Epidermal melanocyte (primary cell): ENCODE data around the gene RBM17.
A peak's percentile ranks its signal among the peaks of the same experiment; 100 is the strongest.
"Not testable (repeated sequence)": the region's sequence is repeated elsewhere in the genome, so short reads cannot be mapped to it uniquely, and the experiment has no call there.

Source experiments
- DNase-seq: peaks from one replicate; pipeline ENCODE4 v3.0.0; 2011; ENCODE audit warnings: low spot score; ENCODE audit not compliant: insufficient read length

Gene RBM17

DNA sequence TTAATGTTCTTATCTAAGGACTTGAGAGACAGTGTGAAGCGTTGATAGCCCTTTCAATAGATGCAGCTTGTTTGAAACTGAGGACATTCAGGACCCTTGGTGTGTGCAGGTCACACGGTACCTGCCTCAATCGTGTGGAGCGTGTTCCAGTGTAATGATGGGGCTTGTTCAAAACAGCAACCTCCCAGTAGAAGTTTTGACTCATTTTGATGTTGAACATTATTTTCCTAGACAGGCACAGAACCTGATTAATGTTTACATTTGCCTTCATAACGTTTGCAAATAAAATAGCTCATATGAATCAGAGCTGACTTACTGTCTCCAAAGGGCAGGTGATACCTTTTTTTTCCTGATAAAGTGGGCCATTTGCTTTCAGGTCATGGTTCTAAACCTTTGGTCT lies 21.3 kb downstream of the RBM17 start:
- no peak for DNase-seq

GRCh38 chr10:6112893-6113292 lies 24.1 kb downstream of the RBM17 start:
- DNase-seq, result no peak

- DNase-seq, result no peak
Observed at GRCh38 chr10:6114299-6114698, 25.5 kb downstream of the RBM17 start.

DNA sequence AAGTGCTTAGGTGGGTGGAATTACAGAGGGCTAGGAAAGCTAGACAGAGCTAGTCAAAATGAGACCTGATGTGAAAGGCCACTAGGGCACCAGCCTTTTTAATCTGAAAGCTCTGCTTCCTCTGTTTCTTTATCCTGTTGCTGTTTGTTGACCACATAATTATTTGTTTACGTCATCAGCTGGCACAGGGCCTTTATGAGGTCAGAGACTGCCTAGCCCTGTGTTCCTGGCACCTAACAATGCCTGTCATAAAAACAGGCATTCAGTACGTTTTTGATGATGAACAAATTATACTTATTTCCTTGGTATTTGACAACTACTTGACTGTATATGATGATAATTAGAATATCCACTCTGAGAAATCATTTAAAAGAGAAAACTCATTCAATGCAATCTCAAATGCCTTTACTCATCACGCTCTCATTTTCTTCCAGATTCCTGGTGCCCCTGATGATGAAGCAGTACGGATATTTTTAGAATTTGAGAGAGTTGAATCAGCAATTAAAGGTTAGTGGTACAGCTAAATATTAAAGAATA lies 26.0 kb downstream of the RBM17 start:
- DNase-seq, result no peak

- no peak for DNase-seq
Observed at GRCh38 chr10:6115411-6115810, 26.6 kb downstream of the RBM17 start.

DNA sequence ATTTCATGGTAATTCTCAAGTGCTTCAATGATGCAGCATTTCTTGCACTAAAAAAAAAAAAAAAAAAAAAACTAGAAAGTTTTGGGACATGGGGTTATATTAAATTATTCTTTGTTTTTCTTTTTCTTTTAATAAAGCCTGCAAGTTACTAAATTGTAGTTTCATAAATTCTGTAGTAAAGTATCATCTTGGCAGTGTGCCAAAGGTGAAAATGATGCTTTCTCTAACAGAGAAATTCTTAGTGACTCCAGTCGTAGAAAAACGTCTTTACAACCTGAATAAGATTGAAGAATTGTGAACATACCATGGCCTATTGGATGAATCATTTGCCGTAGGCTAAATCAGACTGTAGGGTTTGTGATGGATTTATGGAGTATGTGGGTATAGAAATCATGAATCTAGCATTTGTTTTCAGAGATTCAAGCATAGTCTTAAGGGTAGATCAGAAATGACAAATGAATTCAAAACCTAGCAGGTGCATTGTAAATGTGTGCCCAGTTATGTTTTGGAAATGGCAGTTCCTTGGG lies 27.1 kb downstream of the RBM17 start:
- no peak for DNase-seq

- no peak for DNase-seq
Observed at GRCh38 chr10:6116806-6117205, 28.0 kb downstream of the RBM17 start.

DNA sequence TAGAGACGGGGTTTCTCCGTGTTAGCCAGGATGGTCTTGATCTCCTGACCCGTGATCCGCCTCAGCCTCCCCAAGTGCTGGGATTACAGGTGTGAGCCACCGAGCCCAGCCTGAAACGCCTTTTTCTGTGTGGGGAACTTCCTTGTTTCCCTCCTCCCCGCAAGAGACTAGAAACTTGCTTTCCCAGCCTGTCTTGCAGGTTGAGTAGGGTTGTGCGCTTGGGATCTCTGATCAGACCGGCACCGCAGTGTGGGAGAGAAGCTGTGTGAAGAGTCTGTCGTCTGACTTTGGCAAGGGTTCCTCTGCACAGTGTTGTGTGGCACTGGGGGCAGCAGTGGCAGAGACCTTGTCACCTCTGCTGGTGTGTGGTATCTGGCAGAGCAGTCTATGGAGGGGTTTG lies 28.9 kb downstream of the RBM17 start:
- DNase-seq, result no peak

DNA sequence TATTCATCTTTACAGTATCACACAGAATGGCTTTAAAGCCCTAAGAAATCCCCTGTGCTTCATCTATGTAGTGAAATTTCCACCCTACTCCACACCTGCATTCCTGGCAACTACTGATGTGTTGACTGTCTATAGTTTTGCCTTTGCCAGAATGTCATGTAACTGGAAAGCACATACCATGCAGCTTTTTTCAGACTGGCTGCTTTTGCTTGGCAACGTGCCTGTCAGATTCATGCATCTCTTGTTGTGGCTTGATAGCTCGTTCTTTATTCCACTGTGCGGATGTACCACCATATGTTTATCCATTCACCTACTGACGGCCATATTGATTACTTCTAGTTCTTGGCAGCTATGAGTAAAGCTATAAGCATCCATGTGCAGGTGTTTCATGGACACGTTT lies 30.6 kb downstream of the RBM17 start:
- DNase-seq, result no peak

DNA sequence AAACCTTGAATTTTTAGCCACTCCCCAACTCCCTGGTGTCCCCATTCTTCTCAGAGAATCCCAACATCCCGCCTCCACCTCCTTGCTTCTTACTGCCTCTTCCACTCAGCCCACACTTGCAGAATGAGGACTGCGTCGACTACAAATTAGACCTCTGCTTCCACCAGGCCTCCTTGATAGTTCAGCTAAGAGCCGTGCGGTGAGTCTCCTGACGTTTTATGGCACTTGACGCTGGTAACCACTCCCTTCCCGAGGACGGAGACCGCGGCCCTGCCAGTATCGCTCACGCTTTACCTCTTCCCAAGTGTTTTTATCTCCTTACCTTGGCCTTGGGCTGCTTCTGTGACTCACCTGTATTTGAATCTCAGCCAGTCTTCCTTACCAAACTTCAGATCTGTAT lies 31.1 kb downstream of the RBM17 start:
- DNase-seq, result no peak

- no peak for DNase-seq
Observed at GRCh38 chr10:6120691-6121090, 31.9 kb downstream of the RBM17 start.

DNA sequence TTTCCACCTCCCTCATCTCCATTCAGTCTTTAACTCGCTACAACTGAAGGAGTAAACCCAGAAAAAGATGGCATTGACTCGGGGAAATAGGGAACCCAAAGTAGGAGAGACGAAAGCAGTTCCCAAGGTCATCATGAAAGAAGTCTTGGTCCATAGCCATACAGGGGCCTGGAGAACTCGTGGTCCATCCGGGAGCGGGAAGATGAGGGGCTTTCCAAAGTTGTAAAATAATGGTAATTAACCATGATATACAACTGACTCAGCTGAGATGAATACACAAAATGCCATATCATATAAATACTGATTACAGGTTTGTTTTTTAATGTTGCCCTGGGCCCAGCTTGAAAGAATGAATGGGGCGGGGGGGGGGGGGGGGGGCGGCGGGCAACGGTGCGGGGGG lies 32.3 kb downstream of the RBM17 start:
- no peak for DNase-seq

GRCh38 chr10:6123532-6123931 lies 34.7 kb downstream of the RBM17 start:
- DNase-seq, result no peak

DNA sequence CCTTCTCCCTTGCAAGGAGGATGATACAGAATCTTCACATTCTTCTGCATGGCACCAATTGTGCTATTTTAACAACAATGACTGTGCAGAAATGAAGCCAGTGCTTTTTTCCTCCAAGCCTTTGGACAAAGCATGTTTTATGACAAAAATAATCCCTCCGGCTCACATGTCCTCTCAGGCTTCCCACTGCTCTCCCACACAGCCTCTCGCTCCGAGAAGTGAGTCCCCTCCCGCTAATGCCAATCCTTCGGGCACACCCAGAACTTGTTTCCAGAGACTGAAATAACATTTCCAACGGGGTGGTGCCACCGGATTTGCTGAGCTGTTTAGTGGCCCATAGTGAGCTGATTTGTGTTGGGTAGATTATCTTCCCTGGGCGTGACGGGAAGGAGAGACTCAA lies 35.8 kb downstream of the RBM17 start:
- peak; percentile 63 for DNase-seq

- not testable (repeated sequence) for DNase-seq
Observed at GRCh38 chr10:6127461-6127860, 38.6 kb downstream of the RBM17 start.

DNA sequence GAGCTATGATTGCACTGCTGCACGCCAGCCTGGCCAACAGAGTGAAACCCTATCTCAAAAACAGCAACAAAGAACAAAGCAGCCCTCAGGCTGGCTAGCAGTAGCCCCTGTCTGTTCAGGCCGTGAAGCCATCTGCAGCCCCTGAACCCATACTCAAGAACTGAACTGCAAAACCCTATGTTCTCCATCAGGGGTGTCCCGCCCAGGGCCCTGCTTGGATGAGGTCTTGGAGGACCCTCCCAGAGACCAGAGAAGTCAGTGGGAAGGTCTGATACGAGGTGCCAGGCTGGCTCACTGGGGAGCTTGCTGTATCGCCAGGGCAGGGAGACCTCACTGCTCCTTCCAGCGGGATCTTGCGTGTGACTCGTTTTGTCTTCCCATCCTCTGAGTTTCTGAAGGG lies 39.3 kb downstream of the RBM17 start:
- no peak for DNase-seq

DNA sequence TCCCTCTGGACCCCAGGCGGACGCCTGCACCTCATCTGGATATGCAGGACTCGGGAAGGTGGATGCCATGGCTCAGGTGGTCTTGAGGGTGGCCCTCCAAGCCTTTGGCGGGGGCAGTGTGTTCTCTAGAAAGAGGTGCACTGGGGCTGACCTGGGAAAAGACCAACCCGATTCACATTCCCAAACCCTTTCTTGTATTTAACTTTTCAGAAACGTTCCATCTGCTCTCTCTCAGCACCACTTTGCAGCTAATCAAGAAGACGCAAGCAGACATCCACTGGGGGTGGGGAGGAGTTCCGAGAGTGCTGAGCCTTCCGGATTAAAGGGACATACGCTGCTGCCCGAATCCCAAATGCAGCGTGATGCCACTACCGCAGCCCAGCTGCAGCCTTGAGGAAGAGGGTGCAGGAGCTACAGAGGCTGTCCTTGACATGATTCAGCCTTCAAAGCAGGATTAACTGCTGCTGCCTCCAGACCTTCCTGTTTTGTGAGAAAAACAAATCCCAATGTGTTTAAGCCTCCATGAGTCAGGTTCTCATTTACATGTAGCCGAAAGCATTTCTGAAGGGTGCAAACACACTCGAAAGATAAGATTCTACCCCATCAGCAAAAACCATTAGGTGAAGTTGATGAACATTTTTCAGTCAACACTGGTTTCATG lies 39.9 kb downstream of the RBM17 start:
- no peak for DNase-seq

GRCh38 chr10:6130848-6131470 lies 42.1 kb downstream of the RBM17 start:
- DNase-seq, result no peak

DNA sequence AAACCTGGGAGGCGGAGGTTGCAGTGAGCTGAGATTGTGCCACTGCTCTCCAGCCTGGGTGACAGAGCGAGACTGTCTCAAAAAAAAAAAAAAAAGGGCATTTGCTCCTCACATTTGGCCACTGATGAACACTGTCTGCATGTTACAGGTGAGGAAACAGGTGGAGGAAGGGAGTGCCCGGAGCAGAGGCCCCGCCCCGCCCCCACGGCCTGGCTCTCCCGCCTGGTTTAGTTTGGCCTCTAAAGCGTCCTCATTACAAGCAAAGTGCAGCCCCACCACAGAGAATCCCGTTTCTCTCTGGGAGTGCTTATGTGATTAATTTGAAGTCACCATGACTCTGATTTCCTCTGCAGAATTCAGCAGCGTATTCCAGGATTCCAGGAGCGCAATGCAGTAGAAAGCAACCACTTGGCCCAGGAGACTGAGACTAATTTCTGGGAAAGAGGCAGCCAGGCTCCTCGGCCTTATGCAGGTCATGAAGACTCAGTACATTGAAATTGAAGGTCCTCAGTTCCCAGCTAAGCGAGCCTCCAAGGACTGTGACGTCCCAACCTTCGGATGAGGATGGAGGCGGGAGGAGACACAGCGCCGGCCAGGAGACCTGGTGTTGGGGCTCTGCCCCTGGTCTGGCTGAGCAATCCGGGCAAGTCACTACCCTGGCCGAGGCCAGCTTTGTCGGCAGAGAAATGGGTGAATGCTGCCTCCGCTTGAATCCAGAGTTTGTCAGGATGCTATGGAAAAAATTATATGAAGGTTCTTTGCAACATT lies 44.7 kb downstream of the RBM17 start:
- DNase-seq, result no peak

- DNase-seq, result no peak
Observed at GRCh38 chr10:6134099-6134823, 45.4 kb downstream of the RBM17 start.

DNA sequence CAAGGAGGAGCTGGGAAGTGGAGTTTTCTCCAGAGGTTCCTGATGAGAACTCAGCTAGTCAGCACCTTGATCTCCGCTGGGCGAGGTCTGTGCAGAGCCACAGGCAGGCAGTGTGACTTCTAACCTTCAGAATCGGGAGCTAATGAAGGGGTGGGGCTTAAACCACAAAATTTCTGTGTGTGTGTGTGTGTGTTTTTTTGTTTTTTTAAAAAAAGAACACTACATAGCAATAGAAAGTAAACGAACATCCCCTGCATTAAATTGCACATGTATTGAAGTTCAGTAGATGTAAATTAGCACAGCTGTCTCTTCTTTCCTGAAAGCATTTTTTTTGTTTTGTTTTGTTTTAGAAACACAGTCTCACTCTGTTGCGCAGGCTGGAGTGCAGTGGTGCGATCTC lies 46.2 kb downstream of the RBM17 start:
- DNase-seq, result no peak
